Retina (tissue), 1 donor: ENCODE data around the gene PHF1.
"Not testable (repeated sequence)": the region's sequence is repeated elsewhere in the genome, so short reads cannot be mapped to it uniquely, and the experiment has no call there.

Source experiments
- DNase-seq: peaks from one replicate; pipeline ENCODE4 v3.0.0-alpha.2; 2016

PHF1 gene

DNA sequence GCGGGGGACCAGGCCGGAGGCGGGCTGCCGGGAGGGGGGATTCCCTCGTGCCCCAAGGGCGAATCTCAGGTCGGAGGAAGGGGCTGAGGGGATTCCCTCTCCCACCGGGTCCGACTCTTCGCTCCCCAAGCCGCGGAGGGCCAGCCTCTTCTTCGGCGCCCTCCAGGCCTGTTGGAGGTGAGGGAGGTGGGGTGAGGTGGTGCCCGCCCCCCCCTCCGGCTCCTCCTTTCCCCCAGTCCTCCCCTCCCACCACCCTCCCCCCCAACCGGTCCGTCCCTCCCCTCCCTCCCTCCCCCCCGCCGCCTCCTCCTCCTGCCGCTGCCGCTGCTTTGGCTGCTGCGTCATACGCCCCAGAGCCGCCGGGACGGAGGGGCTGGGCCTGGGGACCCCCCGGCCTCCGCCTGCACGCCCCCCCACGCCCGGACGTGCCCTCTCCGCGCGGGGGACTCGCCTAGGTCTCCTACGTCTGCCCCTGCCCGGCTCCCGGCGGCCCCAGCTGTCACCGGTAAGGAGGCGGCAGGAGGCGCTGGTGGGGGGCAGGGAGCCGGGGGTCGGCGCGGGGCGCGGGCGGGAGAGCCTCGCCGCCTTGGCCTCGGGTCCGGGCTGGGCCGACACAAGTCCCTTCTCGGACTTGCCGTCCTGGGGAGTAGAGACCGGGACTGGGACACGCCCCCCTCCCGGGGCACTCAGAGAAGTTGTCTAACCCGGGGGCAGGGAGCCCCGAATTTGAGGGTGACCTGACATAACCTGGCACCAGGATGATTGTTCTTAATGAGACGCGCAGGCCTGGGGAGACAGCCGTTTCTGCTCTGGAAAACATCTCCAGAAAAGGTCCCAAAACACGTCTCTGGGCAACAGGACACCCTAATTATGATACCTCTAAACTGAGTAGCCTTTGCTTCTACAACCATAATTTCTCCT, at the start of gene PHF1:
Gene PHF1 (plus strand): TSS at position 304 of the 921 bp plus-strand sequence. CDS start 1,250 bp downstream, outside the sequence.
- DNase-seq, result peak; percentile 79

DNA sequence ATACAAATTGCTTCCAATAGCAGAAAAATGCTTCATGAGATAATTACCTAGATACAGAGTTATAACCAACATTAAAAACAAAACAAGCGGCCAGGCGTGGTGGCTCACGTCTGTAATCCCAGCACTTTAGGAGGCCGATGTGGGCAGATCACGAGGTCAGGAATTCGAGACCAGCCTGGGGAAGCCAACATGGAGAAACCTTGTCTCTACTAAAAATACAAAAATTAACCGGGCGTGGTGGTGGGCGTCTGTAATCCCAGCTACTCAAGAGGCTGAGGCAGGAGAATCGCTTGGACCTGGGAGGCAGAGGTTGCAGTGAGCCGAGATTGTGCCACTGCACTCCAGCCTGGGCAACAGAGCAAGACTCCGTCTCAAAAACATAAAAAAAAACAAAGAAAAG, 47.3 kb upstream of the PHF1 start:
- not testable (repeated sequence) for DNase-seq

DNA sequence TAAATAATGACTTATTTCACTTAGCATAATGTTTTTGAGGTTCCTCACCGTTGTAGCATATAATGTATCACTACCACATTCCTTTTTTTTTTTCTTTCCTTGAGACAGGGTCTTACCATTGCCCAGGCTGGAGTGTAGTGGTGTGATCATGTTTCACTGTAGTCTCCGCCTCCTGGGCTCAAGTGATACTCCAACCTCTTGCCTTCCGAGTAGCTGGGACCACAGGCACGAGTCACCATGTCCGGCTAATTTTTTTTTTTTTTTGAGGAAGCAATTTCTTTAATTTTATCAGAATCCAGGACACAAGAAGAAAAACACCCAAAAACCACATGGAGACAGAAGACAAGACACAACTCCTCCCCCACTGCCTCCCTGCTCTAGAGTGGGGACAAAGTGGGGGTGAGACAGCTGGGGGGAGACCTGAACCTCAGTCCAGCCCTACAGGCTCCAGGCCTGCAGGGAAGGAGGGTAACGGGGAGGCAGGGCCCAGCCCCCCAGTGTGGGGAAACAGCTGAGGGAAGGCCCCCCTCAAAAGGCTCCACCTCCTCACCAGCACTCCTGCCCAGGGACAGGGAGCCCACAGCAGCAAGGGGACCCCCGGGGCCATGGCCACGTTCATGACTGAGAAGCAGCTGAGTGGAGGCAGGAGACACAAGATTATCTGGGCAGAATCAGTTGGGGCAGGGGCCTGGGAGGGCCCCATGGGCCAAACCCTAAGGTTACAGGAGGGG, 46.2 kb upstream of the PHF1 start:
- not testable (repeated sequence) for DNase-seq

DNA sequence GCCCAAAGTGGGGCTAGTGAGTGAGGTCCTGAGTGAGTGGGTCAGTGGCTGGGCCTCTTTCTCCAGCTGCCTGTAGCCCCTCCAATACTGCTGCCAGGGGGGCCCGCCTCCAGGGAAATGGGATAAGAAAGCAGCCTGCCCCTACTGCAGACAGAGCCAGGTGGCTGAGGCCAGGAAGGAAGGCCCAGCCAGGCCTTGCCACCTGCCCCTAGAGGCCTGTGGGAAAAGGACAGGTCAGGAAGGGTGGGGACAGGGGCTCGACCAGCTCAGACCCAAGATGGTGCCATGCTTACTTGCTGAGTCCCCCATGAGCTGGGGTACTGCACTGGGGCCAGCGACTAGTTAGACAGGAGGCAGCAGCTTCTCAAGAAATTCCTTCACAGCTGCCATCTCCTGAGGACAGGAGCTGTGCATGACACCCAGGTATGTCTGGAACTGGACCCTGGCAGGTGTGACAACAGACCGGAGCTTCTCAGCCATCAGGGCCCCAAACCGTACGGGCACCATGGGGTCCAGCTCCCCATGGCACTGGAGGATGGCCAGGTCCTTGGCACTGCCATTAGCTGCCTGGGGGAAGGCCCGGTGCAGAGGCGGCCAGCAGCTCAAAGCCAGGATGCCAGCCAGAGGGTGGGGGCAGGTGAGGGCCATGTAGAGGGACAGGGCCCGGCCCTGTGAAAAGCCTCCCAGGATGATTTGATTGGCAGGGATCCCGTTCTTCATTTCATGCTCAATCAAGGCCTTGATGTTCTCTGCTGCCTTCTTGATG, 45.4 kb upstream of the PHF1 start:
- DNase-seq, result not testable (repeated sequence)

DNA sequence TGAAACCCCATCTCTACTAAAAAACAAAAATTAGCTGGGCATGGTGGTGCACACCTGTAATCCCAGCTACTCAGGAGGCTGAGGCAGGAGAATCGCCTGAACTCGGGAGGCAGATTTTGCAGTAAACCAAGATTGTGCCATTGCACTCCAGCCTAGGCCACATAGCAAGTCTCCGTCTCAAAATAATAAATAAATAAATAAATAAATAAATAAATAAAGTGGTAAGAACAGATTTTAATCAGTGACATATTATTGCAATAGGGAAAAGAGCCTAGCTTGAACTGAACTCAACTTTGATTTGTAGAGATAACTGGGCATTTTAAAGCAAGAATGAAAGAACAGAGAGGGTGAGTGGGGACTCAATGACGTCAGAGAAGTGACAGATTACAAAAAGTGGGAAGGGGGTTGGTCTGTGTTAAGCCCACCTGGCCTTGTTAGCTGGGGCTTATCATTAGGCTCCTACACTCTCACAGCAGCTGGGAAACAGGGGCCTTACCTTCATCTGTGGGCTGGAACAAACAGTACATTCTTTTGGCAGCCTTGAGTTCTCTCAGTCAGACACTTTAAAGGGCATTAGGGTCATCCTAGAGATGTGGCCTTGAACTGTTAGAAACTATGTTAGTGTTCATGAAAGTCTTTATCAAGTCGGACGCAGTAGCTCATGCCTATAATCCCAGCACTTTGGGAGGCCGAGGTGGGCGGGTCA, 43.7 kb upstream of the PHF1 start:
- DNase-seq, result no peak

DNA sequence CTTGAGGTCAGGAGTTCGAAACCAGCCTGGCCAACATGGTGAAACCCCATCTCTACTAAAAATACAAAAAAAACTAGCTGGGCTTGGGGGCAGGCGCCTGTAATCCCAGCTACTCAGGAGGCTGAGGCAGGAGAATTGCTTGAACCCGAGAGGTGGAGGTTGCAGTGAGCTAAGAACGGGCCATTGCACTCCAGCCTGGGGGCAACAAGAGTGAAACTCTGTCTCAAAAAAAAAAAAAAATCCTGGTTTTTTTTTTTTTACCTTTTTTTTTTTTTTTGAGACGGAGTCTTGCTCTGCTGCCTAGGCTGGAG, 43.1 kb upstream of the PHF1 start:
- DNase-seq, result not testable (repeated sequence)

DNA sequence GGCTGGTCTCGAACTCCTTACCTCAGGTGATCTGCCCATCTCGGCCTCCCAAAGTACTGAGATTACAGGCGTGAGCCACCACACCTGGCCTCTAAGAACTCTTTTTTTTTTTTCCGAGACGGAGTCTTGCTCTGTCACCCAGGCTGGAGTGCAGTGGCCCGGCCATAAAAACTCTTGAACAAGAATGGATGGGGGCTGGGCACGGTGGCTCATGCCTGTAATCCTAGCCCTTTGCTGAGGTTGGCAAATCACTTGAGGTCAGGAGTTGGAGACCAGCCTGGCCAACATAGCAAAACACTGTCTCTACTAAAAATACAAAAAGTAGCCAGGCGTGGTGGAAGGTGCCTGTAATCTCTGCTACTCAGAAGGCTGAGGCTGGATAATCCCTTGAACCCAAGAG, 38.9 kb upstream of the PHF1 start:
- not testable (repeated sequence) for DNase-seq

DNA sequence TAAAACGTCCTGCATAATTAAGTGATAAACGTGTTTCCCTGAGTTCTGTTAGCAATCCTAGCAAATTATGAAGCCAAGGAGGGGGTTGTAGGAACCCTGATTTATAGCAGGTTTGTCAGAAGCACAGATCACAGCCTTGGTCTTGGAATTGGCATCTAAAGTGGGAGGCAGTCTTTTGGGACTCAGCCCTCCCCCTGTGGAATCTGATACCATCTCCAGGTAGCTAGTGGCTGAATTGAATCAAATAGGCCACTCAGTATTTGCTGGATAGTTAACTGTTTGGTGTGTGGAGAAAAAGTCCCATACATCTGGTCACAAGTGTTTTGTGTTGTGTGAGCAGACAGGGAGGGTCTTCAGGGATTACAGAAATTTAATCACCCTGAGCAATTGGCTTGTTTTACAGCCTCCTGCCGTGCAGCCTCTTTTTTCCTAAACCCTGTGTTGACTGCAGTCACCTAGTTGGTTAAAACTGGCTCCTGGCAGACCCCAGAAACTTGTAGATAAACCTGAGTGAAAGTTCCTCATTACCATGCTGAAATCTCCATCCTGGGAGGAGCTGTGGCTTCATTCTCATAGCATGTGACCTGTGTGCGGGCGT, 38.2 kb upstream of the PHF1 start:
- DNase-seq, result no peak

DNA sequence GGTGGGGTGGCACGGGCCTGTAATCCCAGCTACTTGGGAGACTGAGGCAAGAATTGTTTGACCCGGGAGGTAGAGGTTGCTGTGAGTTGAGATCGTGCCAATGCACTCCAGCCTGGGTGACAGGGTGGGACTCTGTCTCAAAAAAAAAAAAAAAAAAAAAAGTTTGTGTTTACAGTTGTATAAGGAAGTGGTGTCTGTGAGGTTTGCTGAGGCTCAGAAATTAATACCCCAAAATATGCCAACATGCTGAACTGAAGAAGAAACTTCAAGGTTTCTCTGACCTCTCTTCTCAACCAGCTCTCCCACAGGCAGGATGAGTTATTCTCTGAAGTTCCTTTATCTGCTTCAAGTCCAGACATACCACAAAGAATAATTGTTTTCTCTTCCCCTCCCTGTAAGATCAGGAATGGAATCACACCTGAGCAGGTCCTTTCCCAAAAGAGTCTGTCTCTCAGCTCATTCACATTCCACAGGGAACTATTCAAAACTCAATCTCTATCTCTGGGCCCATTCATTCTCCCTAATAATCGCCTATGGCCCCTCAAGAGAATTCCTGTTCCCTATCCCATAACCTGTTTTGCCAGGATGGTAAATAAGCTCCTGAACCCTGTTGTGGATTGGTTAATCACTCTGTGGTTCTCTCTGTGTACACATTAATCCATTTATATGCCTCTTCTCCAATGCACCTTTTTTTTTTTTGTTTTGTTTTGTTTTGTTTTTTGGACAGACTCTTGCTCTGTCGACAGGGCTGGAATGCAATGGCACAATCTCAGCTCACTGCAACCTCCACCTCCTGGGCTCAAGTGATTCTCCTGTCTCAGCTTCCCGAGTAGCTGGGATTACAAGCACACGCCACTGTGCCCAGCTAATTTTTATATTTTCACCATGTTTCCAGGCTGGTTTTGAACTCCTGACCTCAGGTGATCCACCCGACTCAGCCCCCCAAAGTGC, 36.6 kb upstream of the PHF1 start:
- no peak for DNase-seq

DNA sequence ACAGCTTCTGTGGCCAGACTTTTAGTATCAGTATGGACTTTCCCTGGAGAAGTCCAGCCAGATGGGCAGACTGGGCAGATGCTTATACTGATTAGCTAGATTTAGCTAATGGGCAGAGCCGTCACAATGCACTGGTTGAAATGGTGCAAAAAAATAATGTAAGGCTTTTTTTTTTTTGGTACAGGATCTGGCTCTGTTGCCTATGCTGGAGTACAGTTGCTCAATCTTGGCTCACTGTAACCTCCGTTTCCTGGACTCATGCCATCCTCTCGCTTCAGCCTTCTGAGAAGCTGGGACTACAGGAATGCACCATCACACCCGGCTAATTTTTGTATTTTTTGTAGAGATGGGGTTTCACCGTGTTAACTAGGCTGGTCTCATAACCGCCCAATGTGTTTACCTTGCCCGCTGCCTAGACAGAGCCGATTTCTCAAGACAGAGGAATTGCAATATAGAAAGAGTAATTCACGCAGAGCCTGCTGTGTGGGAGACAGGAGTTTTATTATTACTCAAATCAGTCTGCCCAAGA, 35.6 kb upstream of the PHF1 start:
- DNase-seq, result no peak

DNA sequence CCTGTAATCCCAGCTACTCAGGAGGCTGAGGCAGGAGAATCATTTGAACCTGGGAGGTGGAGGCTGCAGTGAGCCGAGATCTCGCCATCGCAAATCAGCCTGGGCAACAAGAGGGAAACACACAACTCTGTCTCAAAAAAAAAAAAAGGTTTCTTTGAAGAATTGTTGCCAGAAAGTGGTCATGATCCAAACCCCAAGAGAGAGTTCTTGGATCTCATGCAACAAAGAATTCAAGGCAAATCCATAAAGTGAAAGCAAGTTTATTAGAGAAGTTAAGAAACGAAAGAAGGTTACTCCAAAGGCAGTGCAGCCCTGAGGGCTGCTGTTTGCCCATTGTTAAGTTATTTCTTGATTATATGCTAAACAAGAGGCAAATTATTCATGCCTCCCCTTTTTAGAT, 33.6 kb upstream of the PHF1 start:
- DNase-seq, result no peak

DNA sequence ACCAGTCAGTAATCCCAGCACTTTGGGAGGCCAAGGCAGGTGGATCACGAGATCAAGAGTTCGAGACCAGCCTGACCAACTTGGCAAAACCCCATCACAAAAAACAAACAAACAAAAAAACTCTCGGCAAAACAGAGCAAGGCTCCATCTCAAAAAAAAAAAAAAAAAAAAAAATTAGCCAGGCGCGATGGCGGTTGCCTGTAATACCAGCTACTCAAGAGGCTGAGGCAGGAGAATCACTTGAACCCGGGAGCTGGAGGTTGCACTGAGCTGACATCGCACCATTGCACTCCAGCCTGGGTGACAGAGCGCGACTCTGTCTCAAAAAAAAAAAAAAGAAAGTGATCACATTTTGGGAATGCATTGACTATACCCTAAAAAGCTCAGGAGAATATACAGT, 31.6 kb upstream of the PHF1 start:
- DNase-seq, result not testable (repeated sequence)

DNA sequence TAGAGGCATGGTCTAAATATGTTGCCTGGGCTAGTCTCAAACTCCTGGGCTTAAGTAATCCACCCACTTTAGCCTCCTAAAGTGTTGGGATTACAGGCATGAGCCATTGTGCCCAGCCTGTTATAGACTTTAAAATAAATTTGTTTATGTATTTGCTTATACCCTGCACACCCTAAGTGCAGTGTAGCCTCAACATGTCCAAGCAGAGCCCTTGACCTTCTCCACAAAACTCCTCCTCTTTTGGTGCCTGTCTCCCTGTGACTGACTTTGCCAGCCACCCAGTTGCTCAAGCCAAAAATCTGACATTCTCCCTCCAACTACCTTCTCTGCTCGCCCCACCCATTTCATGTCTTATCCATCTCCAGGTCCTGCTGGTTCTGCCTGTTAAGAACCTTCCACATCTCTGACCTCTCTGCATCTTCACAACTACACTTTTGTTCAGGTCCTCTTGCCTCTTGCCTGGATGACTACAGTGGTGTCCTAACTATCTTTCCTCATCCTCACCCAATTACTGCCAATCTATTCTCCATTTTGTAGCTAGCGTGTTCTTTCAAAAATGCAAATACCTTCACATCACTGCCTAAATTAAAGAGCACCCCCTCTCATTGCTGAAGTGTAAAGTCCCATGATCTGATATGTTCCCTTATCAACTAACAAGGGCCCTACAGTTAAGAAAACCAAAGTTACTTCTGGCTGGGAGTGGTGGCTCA, 30.4 kb upstream of the PHF1 start:
- no peak for DNase-seq

DNA sequence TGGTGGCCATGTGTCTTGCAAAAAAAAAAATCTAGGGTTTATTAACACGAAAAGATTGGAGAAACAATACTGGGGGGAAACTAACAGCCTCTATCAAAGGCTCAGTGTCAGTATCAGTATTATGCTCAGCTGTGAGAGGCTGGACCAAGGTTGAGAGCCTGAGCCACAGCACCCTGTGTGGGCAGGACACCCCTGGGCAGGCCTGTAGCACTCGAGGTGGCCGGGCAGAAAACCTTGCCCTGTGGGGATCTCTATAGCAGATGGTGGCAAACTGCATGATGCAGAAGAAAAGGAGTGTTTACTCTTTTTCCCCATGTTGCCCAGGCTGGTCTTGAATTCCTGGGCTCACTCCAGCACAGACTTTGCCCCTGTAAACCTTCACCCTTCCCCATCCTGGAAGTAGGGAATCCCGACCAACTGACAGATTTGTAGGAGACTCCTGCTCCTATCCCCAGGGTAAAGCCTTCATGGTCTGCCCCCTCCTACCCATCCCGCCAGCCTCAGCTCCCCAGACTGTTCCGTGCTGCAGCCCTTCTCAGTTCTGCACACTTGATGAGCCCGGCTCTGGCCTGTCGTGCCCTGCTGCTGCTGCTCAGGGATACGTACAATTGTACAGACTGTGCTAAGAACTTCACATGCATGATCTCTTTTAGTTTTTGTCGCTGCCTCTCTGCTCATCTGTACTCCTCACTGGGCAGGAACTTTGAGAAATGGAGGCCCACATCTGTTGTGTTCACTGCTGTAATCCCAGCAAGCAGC, 27.2 kb upstream of the PHF1 start:
- no peak for DNase-seq

DNA sequence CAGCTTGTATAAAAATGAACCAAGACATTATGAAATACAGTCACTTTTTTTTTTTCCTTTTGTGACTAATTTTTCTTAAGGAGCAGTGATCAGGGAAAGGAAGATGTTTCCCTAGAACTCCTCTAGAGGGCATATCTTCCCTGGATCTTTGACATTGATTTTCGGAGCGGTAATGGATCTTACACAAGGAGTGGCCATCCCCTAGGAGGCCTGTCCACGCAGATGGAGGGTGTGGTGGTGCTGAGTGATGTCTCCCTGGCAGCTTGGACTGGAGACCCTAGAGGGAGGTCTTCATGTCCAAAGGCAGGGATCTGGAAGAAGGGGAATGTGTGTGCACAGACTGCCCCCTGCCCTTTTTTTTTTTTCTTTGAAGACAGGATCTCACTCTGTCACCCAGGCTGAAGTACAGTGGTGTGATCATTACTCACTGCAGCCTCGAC, 26.2 kb upstream of the PHF1 start:
- DNase-seq, result peak; percentile 28

DNA sequence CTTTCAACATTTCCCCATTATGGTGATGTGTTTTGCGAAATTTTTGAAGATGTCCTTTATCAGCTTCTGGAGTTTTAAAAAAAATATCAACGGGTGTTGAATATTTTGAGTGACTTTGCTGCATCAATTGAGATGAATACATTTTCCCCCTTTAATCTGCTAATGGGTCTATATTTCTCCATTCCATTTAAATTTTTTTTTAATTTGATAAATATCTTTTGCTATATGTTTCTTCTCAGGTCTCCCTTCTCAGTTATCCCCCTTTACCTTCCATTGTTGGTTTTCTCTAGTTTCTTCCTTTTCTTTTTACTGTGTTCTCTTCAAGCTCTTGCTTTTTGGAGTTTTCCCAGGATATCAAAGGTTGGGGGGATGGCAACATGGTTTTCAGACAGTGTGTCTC, 20.6 kb upstream of the PHF1 start:
- DNase-seq, result no peak

DNA sequence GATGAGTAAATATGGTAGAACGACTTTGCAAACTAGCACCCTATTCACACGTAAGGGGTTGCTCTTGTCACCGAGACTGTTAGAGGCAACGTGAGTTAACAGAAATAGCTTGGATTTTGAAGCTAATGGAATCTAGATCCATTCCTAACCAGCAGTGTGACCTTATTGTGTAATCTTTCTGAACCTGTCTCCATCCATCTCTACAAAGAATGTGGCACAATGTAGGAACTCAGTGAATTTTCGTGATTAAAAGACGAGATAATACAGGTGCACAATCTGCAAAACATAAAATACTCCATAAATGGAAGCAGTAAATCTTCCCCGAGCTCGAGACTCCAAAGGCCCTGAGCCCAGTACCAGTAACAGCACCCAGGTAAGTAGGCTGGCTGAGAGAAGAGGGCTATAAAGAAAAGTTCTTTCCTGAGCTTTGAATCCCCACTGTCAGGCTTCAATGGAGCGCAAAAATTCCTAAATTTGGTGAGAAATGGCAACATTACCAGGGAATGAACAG, 20.0 kb upstream of the PHF1 start:
- DNase-seq, result no peak

DNA sequence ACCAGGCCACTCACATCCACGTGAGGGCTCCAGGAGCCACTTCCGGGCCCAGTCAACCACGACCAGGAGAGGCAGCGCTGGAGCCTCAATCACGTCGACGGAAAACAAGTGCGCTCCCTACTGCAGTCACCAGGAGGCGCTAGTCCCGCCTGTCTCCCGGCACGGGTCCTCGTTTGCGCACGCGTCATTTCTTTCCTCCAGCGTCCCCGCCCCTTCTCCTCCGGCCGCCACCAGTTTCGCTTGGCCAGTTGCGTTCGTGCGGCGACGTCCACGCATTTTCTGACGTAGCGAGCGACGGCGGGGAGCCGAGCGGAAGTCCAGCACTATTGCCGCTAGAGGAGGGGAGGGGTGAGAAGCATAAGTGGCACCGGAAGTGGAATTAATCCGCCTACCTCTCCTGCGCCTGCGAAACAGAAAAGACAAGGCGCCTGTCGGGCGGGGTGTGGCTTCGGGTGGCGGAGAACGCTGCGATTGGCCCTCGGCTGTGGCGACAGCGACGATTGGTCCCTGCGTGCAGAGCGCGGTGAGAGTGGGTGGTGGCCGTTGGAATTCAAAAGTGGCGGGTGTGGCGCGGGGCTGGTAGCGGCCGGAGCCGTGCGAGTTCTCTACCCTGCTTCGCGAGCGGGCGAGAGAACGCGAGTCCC, 19.4 kb upstream of the PHF1 start, which contains the start of gene KIFC1:
Gene KIFC1 (plus strand): TSS at position 546 of the 644 bp plus-strand sequence. CDS start 163 bp downstream, outside the sequence.
- DNase-seq, result peak; percentile 100
